H1 (cell line): Measurements from ENCODE around the gene COG4. TPM values are rescaled to one million over a fixed set of nuclear protein-coding genes. Genes with fewer than 3 reads are reported as not detected.

Source experiments
- CTCF ChIA-PET: fragments of 300-600 bp; sonication (Branson Sonifier 250); formaldehyde crosslinking; loops from one replicate; lab custom pipeline; 2021; ENCODE audit not compliant: partially characterized antibody; lab: Charles Lee
- POLR2A ChIA-PET: fragments of 300-600 bp; sonication (Branson Sonifier 250); formaldehyde crosslinking; loops from one replicate; lab custom pipeline; 2021; ENCODE audit warnings: inconsistent platforms; ENCODE audit not compliant: partially characterized antibody; lab: Charles Lee
- DNase-seq, 2 experiments: peaks; one replicate each; pipeline versions ENCODE4 v3.0.0 to v3.0.0-alpha.2; 2010 to 2022; ENCODE audit warnings: low spot score in 2 of 2, low read depth in 1 of 2, mixed read lengths in 1 of 2
- FAIRE-seq: peaks from 2 replicates; lab custom pipeline; 2011; peaks lifted over from hg19 to GRCh38; lab: Jason Lieb, UNC
- H2AFZ ChIP-seq: 2 replicates; pipeline ENCODE4 v1.8.1; 2012; ENCODE audit warnings: low read length, inconsistent platforms
- H2AK5ac ChIP-seq: 2 replicates; pipeline ENCODE4 v1.6.1; 2013; ENCODE audit warnings: low read depth, low read length
- H2BK120ac ChIP-seq: replicated peaks from 2 replicates; pipeline ENCODE3; 2013; ENCODE audit warnings: low read depth, low read length, inconsistent platforms
- H2BK12ac ChIP-seq: 2 replicates; pipeline ENCODE4 v1.6.1; 2013; ENCODE audit warnings: low read depth, low read length
- H2BK15ac ChIP-seq: 2 replicates; pipeline ENCODE4 v1.6.1; 2013; ENCODE audit warnings: low read length
- H2BK20ac ChIP-seq: 2 replicates; pipeline ENCODE4 v1.6.1; 2013; ENCODE audit warnings: low read length
- H2BK5ac ChIP-seq: 2 replicates; pipeline ENCODE4 v1.6.1; 2013; ENCODE audit warnings: low read depth, low read length
- H3K14ac ChIP-seq: 2 replicates; pipeline ENCODE4 v1.6.1; 2013; ENCODE audit warnings: inconsistent platforms; ENCODE audit not compliant: insufficient read length
- H3K18ac ChIP-seq: 2 replicates; pipeline ENCODE4 v1.6.1; 2013; ENCODE audit warnings: low read length; ENCODE audit errors: extremely low read depth
- H3K23ac ChIP-seq: 2 replicates; pipeline ENCODE4 v1.6.1; 2013; ENCODE audit warnings: inconsistent platforms; ENCODE audit not compliant: insufficient read length
- H3K23me2 ChIP-seq: 2 replicates; pipeline ENCODE4 v1.6.1; 2013; ENCODE audit warnings: low read depth, low read length
- H3K27ac ChIP-seq: 2 replicates; pipeline ENCODE4 v1.6.1; 2011; ENCODE audit warnings: low read depth, low read length, inconsistent platforms
- H3K27me3 ChIP-seq, 4 experiments: replicated peaks in 1 of 4; 1 replicate in 1 of 4; 2 replicates in 3 of 4; pipeline versions ENCODE4 v1.6.1 to v1.8.1; 2011 to 2013; ENCODE audit warnings: low read length in 3 of 4, mild to moderate bottlenecking in 3 of 4, inconsistent platforms in 2 of 4, mixed read lengths in 2 of 4, moderate library complexity in 1 of 4; ENCODE audit not compliant: control insufficient read depth in 3 of 4, insufficient read depth in 3 of 4; ENCODE audit errors: extremely low read depth in 1 of 4
- H3K36me3 ChIP-seq, 4 experiments: 2 replicates each; pipeline versions ENCODE4 v1.6.1 to v1.8.1; 2011 to 2013; ENCODE audit warnings: mild to moderate bottlenecking in 4 of 4, low read length in 3 of 4, moderate library complexity in 2 of 4, control low read depth in 1 of 4, inconsistent platforms in 1 of 4; ENCODE audit not compliant: insufficient read depth in 4 of 4, control insufficient read depth in 2 of 4
- H3K4ac ChIP-seq: replicated peaks from 2 replicates; pipeline ENCODE3; 2013; ENCODE audit warnings: low read length, low read depth, mixed read lengths, inconsistent platforms; ENCODE audit not compliant: insufficient read length
- H3K4me1 ChIP-seq, 4 experiments: replicated peaks in 1 of 4; 1 replicate in 1 of 4; 2 replicates in 3 of 4; pipeline versions ENCODE4 v1.6.1 to v1.8.1; 2011 to 2013; ENCODE audit warnings: low read length in 3 of 4, inconsistent platforms in 2 of 4, mixed read lengths in 1 of 4; ENCODE audit not compliant: insufficient read depth in 4 of 4, control insufficient read depth in 3 of 4
- H3K4me2 ChIP-seq, 2 experiments: 2 replicates each; pipeline versions ENCODE4 v1.6.1 to v1.8.1; 2011 to 2013; ENCODE audit warnings: low read depth in 2 of 2, low read length in 2 of 2, control low read depth in 1 of 2, inconsistent platforms in 1 of 2, mild to moderate bottlenecking in 1 of 2; ENCODE audit not compliant: insufficient read depth in 1 of 2
- H3K4me3 ChIP-seq, 4 experiments: fragments of 200-600, 300-600 bp in 1 of 4; sonication (generic), shearing (Covaris generic), sonication (Bioruptor Twin) in 1 of 4; 2 replicates each; pipeline versions ENCODE4 v1.5.1 to v1.8.1; 2011 to 2016; ENCODE audit warnings: low read length in 4 of 4, low read depth in 3 of 4, control low read depth in 2 of 4, inconsistent platforms in 2 of 4, mild to moderate bottlenecking in 2 of 4, mixed read lengths in 1 of 4, moderate library complexity in 1 of 4; ENCODE audit not compliant: insufficient read depth in 2 of 4; ENCODE audit errors: extremely low read depth in 1 of 4
- H3K56ac ChIP-seq: replicated peaks from 2 replicates; pipeline ENCODE3; 2013; ENCODE audit warnings: low read depth, mild to moderate bottlenecking, mixed read lengths, low read length, inconsistent platforms; ENCODE audit not compliant: insufficient read length
- H3K79me1 ChIP-seq: 2 replicates; pipeline ENCODE4 v1.6.1; 2013; ENCODE audit warnings: low read depth, low read length, control low read depth
- H3K79me2 ChIP-seq, 2 experiments: 2 replicates each; pipeline versions ENCODE4 v1.6.1 to v1.8.1; 2012 to 2013; ENCODE audit warnings: low read length in 2 of 2, mild to moderate bottlenecking in 2 of 2, inconsistent platforms in 1 of 2; ENCODE audit not compliant: insufficient read depth in 2 of 2, control insufficient read depth in 1 of 2
- H3K9ac ChIP-seq, 4 experiments: replicated peaks in 1 of 4; 1 replicate in 1 of 4; 2 replicates in 3 of 4; pipeline versions ENCODE4 v1.6.1 to v1.8.1; 2011 to 2013; ENCODE audit warnings: low read depth in 3 of 4, low read length in 3 of 4, control low read depth in 2 of 4, mild to moderate bottlenecking in 2 of 4, moderate library complexity in 2 of 4, inconsistent platforms in 1 of 4; ENCODE audit errors: extremely low read depth in 1 of 4
- H3K9me3 ChIP-seq, 2 experiments: 2 replicates each; pipeline versions ENCODE4 v1.6.1 to v1.8.1; 2012 to 2013; ENCODE audit warnings: mild to moderate bottlenecking in 2 of 2, moderate library complexity in 2 of 2, control low read depth in 1 of 2, inconsistent platforms in 1 of 2, low read depth in 1 of 2, low read length in 1 of 2, mixed read lengths in 1 of 2; ENCODE audit not compliant: insufficient read depth in 2 of 2
- H4K20me1 ChIP-seq, 2 experiments: replicated peaks in 1 of 2; 2 replicates each; pipeline versions ENCODE3 to v1.8.1; 2011 to 2013; ENCODE audit warnings: inconsistent platforms in 2 of 2, low read length in 2 of 2, mild to moderate bottlenecking in 1 of 2; ENCODE audit not compliant: insufficient read depth in 2 of 2, control insufficient read depth in 1 of 2
- H4K5ac ChIP-seq: 2 replicates; pipeline ENCODE4 v1.6.1; 2013; ENCODE audit warnings: low read length, low read depth, mixed read lengths, inconsistent platforms; ENCODE audit not compliant: insufficient read length
- H4K8ac ChIP-seq: 2 replicates; pipeline ENCODE4 v1.8.0; 2013; ENCODE audit warnings: mild to moderate bottlenecking, moderate library complexity, low read length, inconsistent platforms; ENCODE audit not compliant: insufficient read depth; ENCODE audit errors: extremely low read depth
- H4K91ac ChIP-seq: replicated peaks from 2 replicates; pipeline ENCODE3; 2013; ENCODE audit warnings: low read length, mixed read lengths, inconsistent platforms; ENCODE audit not compliant: insufficient read length
- BACH1 ChIP-seq: IDR thresholded peaks from 2 replicates; pipeline ENCODE4 v1.6.1; 2012; ENCODE audit warnings: low read length, improper control_type of control experiment
- BCL11A ChIP-seq, 2 experiments: IDR thresholded peaks; one replicate each; pipeline ENCODE4 v1.6.1; 2011; ENCODE audit warnings: low read depth in 2 of 2, low read length in 2 of 2, mild to moderate bottlenecking in 2 of 2
- FOSL1 ChIP-seq: IDR thresholded peaks from 2 replicates; pipeline ENCODE4 v1.6.1; 2011; ENCODE audit warnings: mild to moderate bottlenecking, low read depth, low read length, moderate library complexity; ENCODE audit not compliant: insufficient read depth
- KDM4A ChIP-seq: IDR thresholded peaks from one replicate; pipeline ENCODE4 v1.7.1; 2012; ENCODE audit warnings: low read depth, mild to moderate bottlenecking, moderate library complexity, low read length, inconsistent platforms; ENCODE audit not compliant: severe bottlenecking
- POLR2AphosphoS5 ChIP-seq: IDR thresholded peaks from 2 replicates; pipeline ENCODE4 v1.6.1; 2011; ENCODE audit warnings: low read depth, low read length
- RNF2 ChIP-seq: fragments of 200-900, 300-1000 bp; sonication (generic); IDR thresholded peaks from 2 replicates; pipeline ENCODE4 v1.7.1; 2016; ENCODE audit warnings: borderline replicate concordance, low read depth, mild to moderate bottlenecking, antibody characterized with exemption, low read length; ENCODE audit not compliant: poor library complexity, severe bottlenecking; ENCODE audit errors: missing control alignments
- RXRA ChIP-seq: IDR thresholded peaks from 2 replicates; pipeline ENCODE4 v1.6.1; 2011; ENCODE audit warnings: low read depth, mild to moderate bottlenecking, low read length, moderate library complexity; ENCODE audit not compliant: insufficient read depth
- SIN3A ChIP-seq, 2 experiments: IDR thresholded peaks in 1 of 2; conservative IDR thresholded peaks in 1 of 2; 2 replicates each; pipeline ENCODE4 v1.6.1; 2011 to 2012; ENCODE audit warnings: low read length in 2 of 2, improper control_type of control experiment in 1 of 2, low read depth in 1 of 2, mild to moderate bottlenecking in 1 of 2
- SUZ12 ChIP-seq: fragments of 200-600 bp; sonication (generic); IDR thresholded peaks from 2 replicates; pipeline ENCODE4 v1.6.1; 2012; ENCODE audit warnings: mild to moderate bottlenecking, inconsistent platforms, low read length, moderate library complexity, mixed read lengths
- WGBS, 2 experiments: shearing (Covaris generic) in 1 of 2; methylation state at CpG; one replicate each; pipeline versions ENCODE4 v1.1.6 to v1.1.7; 2013 to 2015; ENCODE audit warnings: low lambda C conversion rate in 2 of 2, mixed read lengths in 2 of 2, inconsistent platforms in 1 of 2, low coverage in 1 of 2, missing lambda C conversion rate in 1 of 2; ENCODE audit not compliant: insufficient replicate concordance in 2 of 2, insufficient coverage in 1 of 2, insufficient read length in 1 of 2; ENCODE audit errors: extremely low coverage in 1 of 2, missing lambda C conversion rate in 1 of 2; 5-methylcytosine and 5-hydroxymethylcytosine counted together
- polyA plus RNA-seq, 7 experiments: library from polyadenylated mRNA; depleted of rRNA in 3 of 7; stranded (reverse) in 5 of 7; unstranded in 2 of 7; fragments of >200 nt in 5 of 7; fragments of 200-250 nt in 2 of 7; gene quantifications; 1 replicate in 5 of 7; 2 replicates in 1 of 7; 4 replicates in 1 of 7; pipeline versions ENCODE4 v1.2.1 to v1.2.3, GENCODE V29; 2011 to 2013; ENCODE audit warnings: missing spikeins in 2 of 7, mixed read lengths in 2 of 7
- total RNA-seq: library from RNA; stranded (reverse); fragmentation: NEBNext Ultra II Directional; extraction: Animal tissue kit (Norgen Biotek cat#: 25700); gene quantifications from 2 replicates; pipeline ENCODE4 v1.2.1, GENCODE V29; 2021
- TF ChIP-seq, protein P1 (sequence below), 3 experiments: IDR thresholded peaks; 1 replicate in 2 of 3; 2 replicates in 1 of 3; pipeline versions ENCODE4 v1.5.1 to v1.6.1; 2011; ENCODE audit warnings: low read length in 3 of 3, mild to moderate bottlenecking in 3 of 3, inconsistent platforms in 2 of 3, low read depth in 1 of 3, moderate library complexity in 1 of 3; ENCODE audit not compliant: insufficient read depth in 1 of 3; ENCODE audit errors: control extremely low read depth in 1 of 3

The COG4 gene
- total and polyA plus RNA-seq, 2 of the 8 experiments (the other 6 are each of a cell fraction or from before 2014, with no cell fraction given), result 46.1 to 50.2 TPM

DNA sequence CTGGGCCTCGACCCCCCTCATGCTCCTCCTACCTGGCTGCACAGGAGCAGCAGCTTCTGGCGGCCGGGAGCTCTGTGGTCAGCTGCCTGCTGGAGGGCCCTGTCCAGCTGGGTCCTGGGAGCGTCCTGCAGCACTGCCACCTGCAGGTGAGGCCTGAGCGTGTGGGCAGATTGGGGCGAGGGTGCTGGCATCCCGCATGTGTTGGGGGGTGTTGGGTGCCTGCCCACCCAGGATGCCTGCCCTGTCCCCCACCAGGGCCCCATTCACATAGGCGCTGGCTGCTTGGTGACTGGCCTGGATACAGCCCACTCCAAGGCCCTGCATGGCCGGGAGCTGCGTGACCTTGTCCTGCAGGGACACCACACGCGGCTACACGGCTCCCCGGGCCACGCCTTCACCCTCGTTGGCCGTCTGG lies 52.4 kb downstream of the COG4 start:
- WGBS, 2 experiments, result 85% methylated on average over 17 of the region's 17 CpGs; no CpG with 5 or more reads in 1 of the 2 experiments
- Histone ChIP-seq H3K4me2 (no peak overlapping the region), H4K91ac (peak overlapping the region; percentile 65), H3K79me2 (no peaks in the 10 kb centered on the region), H2BK120ac (no peak overlapping the region), H3K23me2 (no peaks in the 10 kb centered on the region), H2AK5ac (no peak overlapping the region), H4K5ac (no peak overlapping the region), H2AFZ (no peak overlapping the region), H3K36me3 (no peaks in the 10 kb centered on the region), H3K4me1 (no peaks in the 10 kb centered on the region; a peak in 1 of 7 replicates), H2BK5ac (no peak overlapping the region), H4K20me1 (peaks cover 0 to 2% of the 10 kb centered on the region in 2 experiments), H2BK20ac (no peak overlapping the region), H3K27me3 (no peaks in the 10 kb centered on the region), H3K79me1 (no peaks in the 10 kb centered on the region), H3K23ac (no peak overlapping the region), H3K14ac (no peak overlapping the region), H3K27ac (no peak overlapping the region), H3K9ac (no peak overlapping the region), H2BK15ac (no peak overlapping the region), H4K8ac (peak overlapping the region; percentile 77; the same call in 1 of the 2 replicates), H3K56ac (no peak overlapping the region), H2BK12ac (no peak overlapping the region), H3K4ac (no peak overlapping the region), H3K9me3 (no peaks in the 10 kb centered on the region), H3K18ac (no peak overlapping the region), H3K4me3 (no peak overlapping the region)
- CTCF ChIA-PET, result interaction anchor here (0.6 to 13.6 kb wide), 24 partner anchors 9 to 1368 kb away, joined by 3 to 180 read pairs (median 6); partner anchors contain the start of gene FCSK
- DNase-seq (peak in 1 of 2 experiments; percentile 74), FAIRE-seq (no peak)
- POLR2A ChIA-PET, result interaction anchor here (0.7 to 4.2 kb wide), 8 partner anchors 8 to 219 kb away, joined by 3 to 36 read pairs (median 3); partner anchors contain the start of genes DDX19A and EXOSC6
- TF ChIP-seq BACH1 (no peak), KDM4A (no peak), RNF2 (no peak), POLR2AphosphoS5 (no peak), BCL11A (IDR thresholded peaks at IDR 0.05; ENCODE audit: low read depth in 2 of 2, low read length in 2 of 2) (no peak), RXRA (no peak), FOSL1 (no peak), SUZ12 (no peak), SIN3A (conservative IDR thresholded peaks at IDR 0.05 in 1 of 2, IDR thresholded peaks at IDR 0.05 in 1 of 2; ENCODE audit: low read depth in 1 of 2, low read length in 2 of 2) (peak in 1 of 2 experiments; percentile 67; a peak in 1 of 4 replicates)
- TF ChIP-seq, protein P1, sequence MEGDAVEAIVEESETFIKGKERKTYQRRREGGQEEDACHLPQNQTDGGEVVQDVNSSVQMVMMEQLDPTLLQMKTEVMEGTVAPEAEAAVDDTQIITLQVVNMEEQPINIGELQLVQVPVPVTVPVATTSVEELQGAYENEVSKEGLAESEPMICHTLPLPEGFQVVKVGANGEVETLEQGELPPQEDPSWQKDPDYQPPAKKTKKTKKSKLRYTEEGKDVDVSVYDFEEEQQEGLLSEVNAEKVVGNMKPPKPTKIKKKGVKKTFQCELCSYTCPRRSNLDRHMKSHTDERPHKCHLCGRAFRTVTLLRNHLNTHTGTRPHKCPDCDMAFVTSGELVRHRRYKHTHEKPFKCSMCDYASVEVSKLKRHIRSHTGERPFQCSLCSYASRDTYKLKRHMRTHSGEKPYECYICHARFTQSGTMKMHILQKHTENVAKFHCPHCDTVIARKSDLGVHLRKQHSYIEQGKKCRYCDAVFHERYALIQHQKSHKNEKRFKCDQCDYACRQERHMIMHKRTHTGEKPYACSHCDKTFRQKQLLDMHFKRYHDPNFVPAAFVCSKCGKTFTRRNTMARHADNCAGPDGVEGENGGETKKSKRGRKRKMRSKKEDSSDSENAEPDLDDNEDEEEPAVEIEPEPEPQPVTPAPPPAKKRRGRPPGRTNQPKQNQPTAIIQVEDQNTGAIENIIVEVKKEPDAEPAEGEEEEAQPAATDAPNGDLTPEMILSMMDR (IDR thresholded peaks at IDR 0.05; ENCODE audit: control extremely low read depth in 1 of 3, insufficient read depth in 1 of 3, low read depth in 1 of 3, low read length in 3 of 3), result peak; percentile 80 to 91 (median 84)
